RWPE1 (cell line): ENCODE data around the gene DOP1A.

Source experiments
- CTCF ChIA-PET: fragments of 350-600 bp; sonication (Branson Sonifier 250); formaldehyde crosslinking; extraction: SDS; loops from one replicate; lab custom pipeline; 2021; lab: Yijun Ruan, JAX
- POLR2A ChIA-PET: fragments of 400-600 bp; formaldehyde crosslinking; extraction: SDS; loops from one replicate; lab custom pipeline; 2020; ENCODE audit warnings: antibody characterized with exemption; ENCODE audit not compliant: low non-redundant PET; lab: Yijun Ruan, JAX
- DNase-seq: peaks from one replicate; pipeline ENCODE4 v3.0.0; 2012; ENCODE audit warnings: low spot score
- H3K27ac ChIP-seq: fragments of 450-650 bp; 2 replicates; pipeline ENCODE4 v1.5.1; 2017
- CTCF ChIP-seq: fragments of 450-650 bp; conservative IDR thresholded peaks from 2 replicates; pipeline ENCODE4 v1.5.1; 2017; ENCODE audit warnings: low read depth, mild to moderate bottlenecking

DOP1A gene

DNA sequence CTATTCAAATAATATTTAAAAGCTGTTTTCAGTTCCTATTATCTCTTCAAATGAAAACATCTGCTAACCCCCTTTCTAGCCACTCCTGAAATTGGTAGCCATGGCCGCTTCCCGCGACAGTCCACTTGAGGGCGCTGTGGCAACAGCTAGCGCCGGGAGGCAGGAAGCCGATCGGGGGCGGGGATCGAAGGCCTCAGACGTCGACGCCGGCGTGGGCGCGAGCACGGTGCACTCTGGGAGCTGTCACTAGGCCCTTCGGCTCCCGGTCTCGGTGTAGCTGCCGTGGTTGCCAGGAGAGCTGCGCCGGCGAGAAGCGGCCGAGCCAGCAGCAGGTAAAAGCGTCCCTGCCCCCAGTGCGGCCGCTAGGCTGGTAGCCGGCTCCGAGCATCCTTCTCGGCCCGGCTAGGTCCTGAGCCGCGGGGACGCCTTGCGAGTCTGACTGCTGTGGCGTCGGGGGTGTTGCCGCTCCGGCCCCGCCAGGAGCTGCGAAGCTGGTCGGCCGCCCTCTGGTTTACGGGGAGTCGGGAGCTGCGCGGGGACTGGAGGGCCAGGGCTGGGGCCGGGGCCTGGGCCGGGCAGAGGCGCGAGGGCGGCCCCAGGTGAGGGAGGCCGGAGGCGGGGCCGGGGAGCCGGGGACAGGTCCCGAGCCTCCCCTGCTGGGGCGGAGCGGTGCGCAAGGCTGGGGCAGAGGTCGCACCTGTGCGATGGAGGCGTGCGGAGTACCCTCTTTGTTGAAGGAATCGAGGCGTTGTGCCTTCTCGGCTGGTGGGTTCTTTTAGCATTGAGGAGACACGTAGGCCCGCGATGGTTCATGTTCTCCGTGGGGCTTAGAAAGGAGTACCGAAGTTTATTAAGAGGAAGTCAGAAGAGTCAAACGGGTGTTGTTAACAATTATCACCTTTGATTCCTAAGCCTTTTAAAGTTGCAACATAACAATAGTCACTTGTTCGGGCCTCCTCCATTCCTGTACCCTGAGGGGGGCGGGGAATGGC is at the start of gene DOP1A:
TSS of gene DOP1A (plus strand) at position 224 of the 992 bp plus-strand sequence. CDS start 29,307 bp downstream, outside the sequence.
- ChIA-PET CTCF (interaction anchor here (0.5 to 5.2 kb wide), 13 partner anchors 64 to 1596 kb away, joined by 3 to 32 read pairs (median 3); partner anchors contain the start of genes PGM3, PRSS35 and RWDD2A), POLR2A (interaction anchor here (0.6 kb wide), 1 partner anchor 124 kb away, joined by 4 read pairs; no protein-coding TSS in a partner anchor)
- peak within 1 kb of the TSS; percentile 88 for H3K27ac ChIP-seq
- peak; percentile 85 for DNase-seq
- peak; percentile 93 for TF ChIP-seq CTCF

DNA sequence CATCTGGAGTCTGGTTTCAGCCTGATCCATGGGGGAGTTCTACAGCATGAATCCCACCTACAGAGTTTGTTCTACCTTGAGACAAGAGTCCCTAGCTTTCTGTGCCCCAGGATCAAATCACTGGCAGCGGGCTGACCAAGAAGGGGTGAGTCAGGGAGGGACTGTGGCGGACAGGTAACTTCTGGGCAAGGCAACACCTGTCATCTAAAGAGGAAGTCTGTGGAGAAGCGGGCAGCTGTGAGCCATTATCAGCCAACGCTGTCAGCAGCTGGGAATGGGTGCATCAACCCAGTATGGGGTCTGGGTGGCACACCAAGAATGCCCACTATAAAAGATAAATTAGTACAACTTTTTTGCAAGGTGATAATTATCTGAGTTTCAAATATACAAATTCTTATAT is 47.7 kb upstream of the DOP1A start:
- no peak overlapping the region for H3K27ac ChIP-seq
- POLR2A ChIA-PET = no interaction called here
- no peak for TF ChIP-seq CTCF
- DNase-seq = no peak
- CTCF ChIA-PET = interaction anchor here (0.6 kb wide), 1 partner anchor 398 kb away, joined by 4 read pairs; no protein-coding TSS in a partner anchor

DNA sequence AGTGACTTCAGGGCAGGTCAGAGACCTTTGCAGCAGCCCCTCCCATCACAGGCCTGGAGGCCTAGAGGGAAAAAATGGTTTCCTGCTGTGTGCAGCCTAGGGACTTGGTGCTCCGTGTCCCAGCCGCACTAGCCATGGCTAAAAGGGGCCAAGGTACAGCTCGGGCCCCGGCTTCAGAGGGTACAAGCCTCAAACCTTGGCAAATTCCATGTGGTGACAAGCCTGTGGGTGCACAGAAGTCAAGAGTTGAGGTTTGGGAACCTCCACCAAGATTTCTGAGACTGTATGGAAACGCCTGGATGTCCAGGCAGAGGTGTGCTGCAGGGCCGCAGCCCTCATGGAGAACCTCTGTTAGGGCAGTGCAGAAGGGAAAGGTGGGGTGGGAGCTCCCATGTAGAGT is 35.8 kb upstream of the DOP1A start:
- DNase-seq = no peak
- ChIA-PET POLR2A (no interaction called here), CTCF (no interaction called here)
- TF ChIP-seq CTCF = no peak
- H3K27ac ChIP-seq = no peak overlapping the region

DNA sequence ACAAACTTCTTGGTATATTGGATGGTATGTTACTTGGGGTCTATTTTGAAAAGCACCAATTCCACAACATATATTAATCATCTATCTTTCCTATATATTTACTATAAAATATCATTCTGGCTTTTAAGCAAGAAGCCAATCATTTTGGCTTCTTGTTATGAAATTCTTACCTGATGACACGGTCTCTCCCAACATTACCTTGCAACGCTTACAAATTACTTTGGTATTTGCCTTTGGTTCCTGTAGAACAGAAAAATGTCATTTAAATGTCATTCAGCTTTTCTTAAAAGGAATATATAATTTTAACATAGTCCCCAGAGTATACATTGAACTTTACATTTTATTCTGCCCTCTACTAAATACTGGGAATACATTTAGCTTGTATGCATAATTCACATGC is 29.2 kb upstream of the DOP1A start:
- TF ChIP-seq CTCF = no peak
- CTCF ChIA-PET = interaction anchor here (0.7 kb wide), 1 partner anchor 976 kb away, joined by 3 read pairs; no protein-coding TSS in a partner anchor
- H3K27ac ChIP-seq = no peak overlapping the region
- POLR2A ChIA-PET = no interaction called here
- peak; percentile 13 for DNase-seq

DNA sequence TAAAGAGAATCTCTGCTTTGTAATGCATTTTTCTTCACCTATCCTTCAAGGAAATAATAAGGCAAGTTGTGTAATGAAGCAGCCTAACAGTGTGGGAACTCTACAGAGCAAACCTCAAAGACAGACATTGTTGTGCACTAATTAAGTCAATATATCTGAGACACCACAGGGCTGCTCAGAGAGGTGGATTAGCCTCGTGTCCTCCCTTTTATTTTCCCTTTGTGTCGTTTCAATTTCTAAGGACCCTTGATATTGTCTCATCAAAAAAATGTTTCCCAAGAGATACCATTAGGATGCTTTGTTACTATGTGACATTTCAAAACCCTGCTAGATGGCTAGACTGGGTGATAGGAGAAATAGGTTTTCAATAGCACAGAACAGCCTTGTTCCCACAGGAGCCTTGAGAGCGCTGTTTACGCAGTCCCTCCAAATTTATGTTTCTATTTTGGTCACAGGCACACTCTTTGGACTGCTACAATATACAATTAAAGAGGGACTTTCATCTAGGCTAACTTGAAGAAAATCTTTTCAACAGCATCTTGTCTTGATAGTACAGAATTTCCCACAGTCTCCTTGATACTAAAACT is 24.9 kb upstream of the DOP1A start:
- TF ChIP-seq CTCF = no peak
- DNase-seq = no peak
- CTCF ChIA-PET = no interaction called here
- no peak overlapping the region for H3K27ac ChIP-seq
- POLR2A ChIA-PET = no interaction called here

DNA sequence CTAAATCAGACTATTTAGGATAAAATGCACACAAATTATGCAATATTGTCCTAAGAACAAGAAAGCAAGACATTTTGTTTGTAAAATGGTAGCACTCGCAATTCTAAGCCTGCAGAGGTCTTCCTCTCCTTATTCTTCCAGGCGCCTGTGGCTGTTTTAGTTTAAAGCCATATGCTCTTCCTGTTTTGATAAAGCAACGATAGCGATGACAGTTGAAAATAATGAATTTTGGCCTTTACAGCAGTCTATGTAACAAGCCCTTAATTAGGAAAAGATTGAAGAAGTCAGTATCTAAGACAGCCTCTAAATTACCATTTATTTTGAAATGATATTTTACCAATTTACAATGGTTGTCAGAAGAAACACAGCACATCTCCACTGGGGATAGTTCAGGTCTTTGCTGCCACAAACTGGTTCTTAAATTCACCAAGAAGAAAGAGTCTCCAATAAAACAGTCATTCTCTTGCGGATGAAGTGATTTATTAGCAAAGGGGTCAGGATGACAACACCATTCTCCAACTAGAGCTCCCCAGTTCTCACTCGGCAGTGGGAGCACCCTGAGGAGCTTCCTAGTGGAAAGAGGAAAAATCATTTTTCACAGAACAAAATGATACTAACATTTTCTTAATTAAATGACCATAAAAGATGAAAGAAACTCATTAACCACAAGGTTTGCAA is 23.2 kb upstream of the DOP1A start:
- POLR2A ChIA-PET = interaction anchor here (0.5 kb wide), 1 partner anchor 775 kb away, joined by 4 read pairs; no protein-coding TSS in a partner anchor
- TF ChIP-seq CTCF = no peak
- CTCF ChIA-PET = no interaction called here
- H3K27ac ChIP-seq = no peak overlapping the region
- DNase-seq = no peak
